Natural killer cell (primary cell): ENCODE data around the gene NBR1. TPM values are rescaled to one million over a fixed set of nuclear protein-coding genes. Genes with fewer than 3 reads are reported as not detected.

Experiments
- total RNA-seq, 4 donors: library from RNA; stranded (reverse); fragments of 120-200 nt in 1 of 4; gene quantifications; one replicate each; pipeline versions ENCODE4 v1.2.3 to v1.2.4, GENCODE V29; 2013 to 2022

Gene NBR1
- total RNA-seq, 3 donors from 2014 or later (not counting 1 experiment from before 2014, with no cell fraction given) = 63.3 to 74.8 (median 67.0) TPM

Other genes with a start within 250 kb of the NBR1 start
- gene AARSD1, start 206.8 kb upstream of the NBR1 start, total RNA-seq = 10 to 100 TPM; 46.1 to 61.8 (median 57.1) TPM
- under 1 TPM in 2 of 3 donors, not detected in 1; 0.53 to 0.87 TPM for gene PTGES3L, start 191.1 kb upstream of the NBR1 start, total RNA-seq
- 10 to 100 TPM; 11.6 to 15.8 (median 14.6) TPM for gene RUNDC1, start 190.6 kb upstream of the NBR1 start, total RNA-seq
- gene RPL27, start 172.8 kb upstream of the NBR1 start, total RNA-seq = 100 to 1,000 TPM; 555 to 671 (median 608) TPM
- gene IFI35, start 164.4 kb upstream of the NBR1 start, total RNA-seq = 10 to 100 TPM; 50.0 to 66.8 (median 59.4) TPM
- 10 to 100 TPM; 21.1 to 32.1 (median 31.9) TPM for gene VAT1, start 148.8 kb upstream of the NBR1 start, total RNA-seq
- under 1 TPM; 0.12 to 0.58 (median 0.14) TPM for gene RND2, start 146.0 kb upstream of the NBR1 start, total RNA-seq
- gene BRCA1, start 45.9 kb upstream of the NBR1 start, total RNA-seq = 1 to 10 TPM; 5.7 to 9.9 (median 8.6) TPM
- gene TMEM106A, start 40.7 kb downstream of the NBR1 start, total RNA-seq = 10 to 100 TPM; 22.0 to 27.4 (median 22.4) TPM
- 1 to 10 TPM in 1 of 3 donors, under 1 TPM in 1, not detected in 1; 0.64 to 1.5 TPM for gene CCDC200, start 57.4 kb downstream of the NBR1 start, total RNA-seq
- gene RNU2-1, start 62.8 kb downstream of the NBR1 start, total RNA-seq = 1,000 to 10,000 TPM; 3,690 to 5,833 (median 5,267) TPM
- gene ARL4D, start 227.8 kb downstream of the NBR1 start, total RNA-seq = 1 to 10 TPM; 4.1 to 6.9 (median 5.3) TPM